GM12874 (cell line): ENCODE data around the gene SLC6A18.

Experiments used
- CTCF ChIP-seq: IDR thresholded peaks from 2 replicates; pipeline ENCODE4 v1.5.1; 2011; ENCODE audit warnings: low read depth, mild to moderate bottlenecking, control low read depth, low read length, moderate library complexity; ENCODE audit not compliant: insufficient read depth

SLC6A18 gene

GRCh38 chr5:1249366-1250280, 24.4 kb downstream of the SLC6A18 start:
- no peak for TF ChIP-seq CTCF

- TF ChIP-seq CTCF, result no peak
Observed at GRCh38 chr5:1251678-1252580, 26.7 kb downstream of the SLC6A18 start.

- no peak for TF ChIP-seq CTCF
Observed at GRCh38 chr5:1252681-1253080, 27.5 kb downstream of the SLC6A18 start.

- no peak for TF ChIP-seq CTCF
Observed at GRCh38 chr5:1253456-1254105, 28.4 kb downstream of the SLC6A18 start.

- TF ChIP-seq CTCF, result no peak
Observed at GRCh38 chr5:1254196-1254595, 29.0 kb downstream of the SLC6A18 start.

- no peak for TF ChIP-seq CTCF
Observed at GRCh38 chr5:1255081-1255561, 29.9 kb downstream of the SLC6A18 start.

- TF ChIP-seq CTCF, result no peak
Observed at GRCh38 chr5:1256776-1257175, 31.6 kb downstream of the SLC6A18 start.
